PC-9 (cell line): Measurements from ENCODE around the gene SIM2. TPM values are rescaled to one million over a fixed set of nuclear protein-coding genes. Genes with fewer than 3 reads are reported as not detected.
"Not testable (repeated sequence)": the region's sequence is repeated elsewhere in the genome, so short reads cannot be mapped to it uniquely, and the experiment has no call there.

ENCODE experiments used
- BruUV-seq: library from RNA; stranded (reverse); fragments of 400-500 nt; replicated peaks from 2 replicates; lab custom pipeline; 2021; lab: Mats Ljungman, UMichigan
- CTCF ChIA-PET: fragments of 300-600 bp; sonication (Branson Sonifier 250); formaldehyde crosslinking; loops from one replicate; lab custom pipeline; 2022; ENCODE audit warnings: antibody characterized with exemption; lab: Charles Lee
- POLR2A ChIA-PET: fragments of 300-600 bp; sonication (Branson Sonifier 250); formaldehyde crosslinking; loops from one replicate; lab custom pipeline; 2022; ENCODE audit warnings: antibody characterized with exemption; ENCODE audit not compliant: unreplicated experiment; lab: Charles Lee
- DNase-seq, 2 experiments: peaks; one replicate each; pipeline versions ENCODE4 v3.0.0 to v3.0.0-alpha.2; 2015 to 2022; ENCODE audit warnings: mixed read lengths in 1 of 2
- H2AFZ ChIP-seq: fragments of 200-600 bp; sonication (generic); 2 replicates; pipeline ENCODE4 v1.8.1; 2017; ENCODE audit warnings: antibody characterized with exemption
- H3F3A ChIP-seq: fragments of 200-600 bp; sonication (generic); 2 replicates; pipeline ENCODE4 v1.8.1; 2017; ENCODE audit warnings: antibody characterized with exemption, mild to moderate bottlenecking, low read depth; ENCODE audit not compliant: insufficient read depth
- H3K27ac ChIP-seq: fragments of 200-600 bp; sonication (generic); 2 replicates; pipeline ENCODE4 v1.6.1; 2016; ENCODE audit warnings: mixed run types
- H3K27me3 ChIP-seq: fragments of 200-600 bp; sonication (generic); 2 replicates; pipeline ENCODE4 v1.6.1; 2016; ENCODE audit warnings: low read depth, mixed run types; ENCODE audit not compliant: insufficient read depth
- H3K36me3 ChIP-seq: fragments of 200-600 bp; sonication (generic); 2 replicates; pipeline ENCODE4 v1.6.1; 2016; ENCODE audit warnings: low read depth, mixed run types
- H3K4me1 ChIP-seq: fragments of 200-600 bp; sonication (generic); replicated peaks from 2 replicates; pipeline ENCODE4 v1.6.1; 2016; ENCODE audit warnings: mixed run types; ENCODE audit not compliant: insufficient read depth
- H3K4me2 ChIP-seq: fragments of 200-600 bp; sonication (generic); 2 replicates; pipeline ENCODE4 v1.6.1; 2017; ENCODE audit warnings: mixed run types
- H3K4me3 ChIP-seq: fragments of 200-600 bp; sonication (generic); 2 replicates; pipeline ENCODE4 v1.6.1; 2016; ENCODE audit warnings: mixed run types
- H3K79me2 ChIP-seq: fragments of 200-600 bp; sonication (generic); 2 replicates; pipeline ENCODE4 v1.6.1; 2017; ENCODE audit warnings: low read depth, mixed run types
- H3K9me2 ChIP-seq: fragments of 200-600 bp; sonication (generic); 2 replicates; pipeline ENCODE4 v1.8.1; 2017; ENCODE audit warnings: mild to moderate bottlenecking; ENCODE audit not compliant: insufficient read depth
- H3K9me3 ChIP-seq: fragments of 200-600 bp; sonication (generic); 2 replicates; pipeline ENCODE4 v1.8.1; 2016; ENCODE audit warnings: low read depth; ENCODE audit not compliant: insufficient read depth
- H4K20me1 ChIP-seq: fragments of 200-600 bp; sonication (generic); 2 replicates; pipeline ENCODE4 v1.8.1; 2017; ENCODE audit not compliant: insufficient read depth
- CTCF ChIP-seq: fragments of 200-600 bp; sonication (generic); conservative IDR thresholded peaks from 2 replicates; pipeline ENCODE4 v1.6.1; 2017; ENCODE audit warnings: mixed run types, antibody characterized with exemption, mild to moderate bottlenecking, moderate library complexity
- EZH2 ChIP-seq: fragments of 200-600 bp; sonication (generic); IDR thresholded peaks from 2 replicates; pipeline ENCODE4 v1.8.0; 2017; ENCODE audit warnings: antibody characterized with exemption, low read depth
- intact Hi-C: fragments of 100-400 bp; cut with micrococcal nuclease; formaldehyde crosslinking; loops from one replicate; pipeline ENCODE4 v1.10.0; 2022; ENCODE audit not compliant: unreplicated experiment
- total RNA-seq: library from RNA; stranded (reverse); gene quantifications from 2 replicates; pipeline ENCODE4 v1.2.3, GENCODE V29; 2021

SIM2 gene
- total RNA-seq, 1 experiment from 2014 or later: 18.5 TPM

- Histone ChIP-seq H3K9me3 (no peaks in the 10 kb centered on the region), H3K4me2 (no peak overlapping the region), H3K27ac (no peak overlapping the region), H3F3A (no peaks in the 10 kb centered on the region), H3K79me2 (no peaks in the 10 kb centered on the region), H3K9me2 (no peaks in the 10 kb centered on the region), H2AFZ (no peak overlapping the region), H3K4me3 (no peak overlapping the region), H3K27me3 (no peaks in the 10 kb centered on the region), H4K20me1 (no peaks in the 10 kb centered on the region), H3K36me3 (no peaks in the 10 kb centered on the region), H3K4me1 (no peaks in the 10 kb centered on the region; the same call in 1 of the 2 replicates)
- ChIA-PET CTCF (interaction anchor here (0.7 kb wide), 1 partner anchor 10 kb away, joined by 5 read pairs; no protein-coding TSS in a partner anchor), POLR2A (no interaction called here)
- DNase-seq: no peak
- intact Hi-C loops: no loop called here
- no TSS peak for BruUV-seq
- TF ChIP-seq CTCF (no peak), EZH2 (no peak)
Measured at GRCh38 chr21:36668713-36669112, 30.2 kb upstream of the SIM2 start.

GRCh38 chr21:36671836-36672235 lies 27.1 kb upstream of the SIM2 start:
- CTCF ChIA-PET: no interaction called here

GRCh38 chr21:36672296-36672695 lies 26.6 kb upstream of the SIM2 start:
- H3K9me3 ChIP-seq, H3K36me3 ChIP-seq, H4K20me1 ChIP-seq, H3K4me2 ChIP-seq, H3K9me2 ChIP-seq, DNase-seq, BruUV-seq, CTCF ChIA-PET, H3K4me3 ChIP-seq, H3K79me2 ChIP-seq, H3K27ac ChIP-seq, POLR2A ChIA-PET, H3K27me3 ChIP-seq, intact Hi-C loops, H2AFZ ChIP-seq: not testable (repeated sequence)
- Histone ChIP-seq H3F3A (peaks cover 11% of the 10 kb centered on the region; the same call in 1 of the 2 replicates), H3K4me1 (peaks cover 19% of the 10 kb centered on the region)

More at GRCh38 chr21:36671836-36672235, 27.1 kb upstream of the SIM2 start:
- no peaks in the 10 kb centered on the region for H4K20me1 ChIP-seq
- peaks cover 14% of the 10 kb centered on the region for H3K4me1 ChIP-seq
- H3K36me3 ChIP-seq: no peaks in the 10 kb centered on the region
- H3K27me3 ChIP-seq: no peaks in the 10 kb centered on the region
- BruUV-seq: no TSS peak
- no peak overlapping the region for H2AFZ ChIP-seq
- H3F3A ChIP-seq: peaks cover 11% of the 10 kb centered on the region; the same call in 1 of the 2 replicates
- no peak overlapping the region for H3K4me3 ChIP-seq
- intact Hi-C loops: no loop called here
- DNase-seq: no peak
- no peaks in the 10 kb centered on the region for H3K79me2 ChIP-seq
- TF ChIP-seq EZH2 (no peak), CTCF (no peak)
- no peak overlapping the region for H3K27ac ChIP-seq
- POLR2A ChIA-PET: no interaction called here
- no peaks in the 10 kb centered on the region for H3K9me3 ChIP-seq
- no peak overlapping the region for H3K4me2 ChIP-seq
- H3K9me2 ChIP-seq: no peaks in the 10 kb centered on the region

- CTCF ChIA-PET: no interaction called here
Measured at GRCh38 chr21:36672737-36673136, 26.2 kb upstream of the SIM2 start.

More at GRCh38 chr21:36672737-36673136, 26.2 kb upstream of the SIM2 start:
- peaks cover 11% of the 10 kb centered on the region; the same call in 1 of the 2 replicates for H3F3A ChIP-seq
- H3K27me3 ChIP-seq: no peaks in the 10 kb centered on the region
- no peak overlapping the region for H3K27ac ChIP-seq
- H2AFZ ChIP-seq: no peak overlapping the region
- no peaks in the 10 kb centered on the region for H4K20me1 ChIP-seq
- no peaks in the 10 kb centered on the region for H3K36me3 ChIP-seq
- no TSS peak for BruUV-seq
- DNase-seq: no peak
- TF ChIP-seq CTCF (no peak), EZH2 (no peak)
- intact Hi-C loops: no loop called here
- peaks cover 23% of the 10 kb centered on the region for H3K4me1 ChIP-seq
- no peak overlapping the region for H3K4me3 ChIP-seq
- no peak overlapping the region for H3K4me2 ChIP-seq
- POLR2A ChIA-PET: no interaction called here
- H3K9me3 ChIP-seq: no peaks in the 10 kb centered on the region
- H3K9me2 ChIP-seq: no peaks in the 10 kb centered on the region
- H3K79me2 ChIP-seq: no peaks in the 10 kb centered on the region
